Measurements from ENCODE around the gene TALDO1. TPM values are rescaled to one million over a fixed set of nuclear protein-coding genes. Genes with fewer than 3 reads are reported as not detected.

TALDO1 gene
- total and polyA plus RNA-seq, 4 donors: 72.5 to 181 (median 128) TPM

GRCh38 chr11:706957-707816 is 40.1 kb upstream of the TALDO1 start:
- peaks cover 0 to 2% (median 0%) of the 10 kb centered on the region in 4 donors for H3K36me3 ChIP-seq (ENCODE audit: control insufficient read depth in 4 of 4, insufficient read depth in 3 of 4, low read depth in 1 of 4, low read length in 3 of 4)
- peaks cover 26 to 74% (median 55%) of the 10 kb centered on the region in 4 donors for H3K4me1 ChIP-seq (ENCODE audit: control insufficient read depth in 4 of 4, insufficient read depth in 4 of 4, low read length in 3 of 4)
- H3K4me3 ChIP-seq (ENCODE audit: low read depth in 1 of 3, low read length in 3 of 3): peak overlapping the region; percentile 34 to 89 (median 79)
- TF ChIP-seq ZBTB33 (IDR thresholded peaks at IDR 0.05) (peak; percentile 24), GABPA (IDR thresholded peaks at IDR 0.05 in 1 of 2, conservative IDR thresholded peaks at IDR 0.05 in 1 of 2) (no peak), ATF3 (IDR thresholded peaks at IDR 0.05) (peak; percentile 54), REST (IDR thresholded peaks at IDR 0.05) (peak; percentile 32), NR2F2 (IDR thresholded peaks at IDR 0.05) (peak; percentile 84), HNF4A (conservative IDR thresholded peaks at IDR 0.05) (peak; percentile 98 to 99), FOXA1 (IDR thresholded peaks at IDR 0.05) (no peak), YY1 (IDR thresholded peaks at IDR 0.05) (peak; percentile 58), CTCF (IDR thresholded peaks at IDR 0.05; ENCODE audit: low read depth, low read length, missing input control) (peak; percentile 32), EGR1 (IDR thresholded peaks at IDR 0.05; ENCODE audit: low read depth in 2 of 2) (peak; percentile 48 to 74), TAF1 (conservative IDR thresholded peaks at IDR 0.05) (no peak), SP1 (IDR thresholded peaks at IDR 0.05) (peak; percentile 94), RAD21 (IDR thresholded peaks at IDR 0.05) (peak in 1 of 2 donors; percentile 25), FOXA2 (IDR thresholded peaks at IDR 0.05) (no peak), HNF4G (IDR thresholded peaks at IDR 0.05) (peak; percentile 99), MAX (IDR thresholded peaks at IDR 0.05) (peak; percentile 73), RXRA (IDR thresholded peaks at IDR 0.05) (peak; percentile 94 to 97), JUND (IDR thresholded peaks at IDR 0.05) (peak; percentile 37 to 60)
- DNase-seq (ENCODE audit: low spot score): peak; percentile 67
- 17% methylated on average over 30 of the region's 30 CpGs for WGBS
- H3K27ac ChIP-seq (ENCODE audit: low read depth in 1 of 2, low read length in 2 of 2): peak overlapping the region; percentile 84 to 96
- H3K9me3 ChIP-seq (ENCODE audit: control insufficient read depth in 4 of 4, low read length in 3 of 4): no peaks in the 10 kb centered on the region
- H3K27me3 ChIP-seq (ENCODE audit: control insufficient read depth in 4 of 4, insufficient read depth in 4 of 4, low read length in 3 of 4): no peaks in the 10 kb centered on the region
- H3K9ac ChIP-seq (ENCODE audit: low read depth in 1 of 2, low read length in 2 of 2): peak overlapping the region in 1 of 2 donors; percentile 63
